K562 (cell line): ENCODE measurements around the gene JAKMIP2. TPM values are rescaled to one million over a fixed set of nuclear protein-coding genes. Genes with fewer than 3 reads are reported as not detected.

Source experiments
- ADNP ChIP-seq: fragments of 200-800 bp; sonication (Bioruptor generic); IDR thresholded peaks from 2 replicates; pipeline ENCODE4 v1.6.1; 2016; ENCODE audit warnings: missing genetic modification characterization, missing compliant biosample characterization
- ATF3 ChIP-seq, 2 experiments: fragments of 450-650 bp in 1 of 2; sonication (generic) in 1 of 2; formaldehyde crosslinking in 1 of 2; IDR thresholded peaks in 1 of 2; conservative IDR thresholded peaks in 1 of 2; 2 replicates each; pipeline versions ENCODE4 v1.6.1 to v1.8.1; 2016 to 2023; ENCODE audit warnings: mild to moderate bottlenecking in 2 of 2, moderate library complexity in 2 of 2, inconsistent platforms in 1 of 2, missing genetic modification reagents in 1 of 2
- EP400 ChIP-seq: fragments of 450-650 bp; IDR thresholded peaks from 2 replicates; pipeline ENCODE4 v1.6.1; 2017; ENCODE audit warnings: antibody characterized with exemption, mild to moderate bottlenecking, moderate library complexity
- HMBOX1 ChIP-seq: sonication (generic); IDR thresholded peaks from 2 replicates; pipeline ENCODE4 v1.6.1; 2016
- NKRF ChIP-seq: fragments of 450-650 bp; IDR thresholded peaks from 2 replicates; pipeline ENCODE4 v1.6.1; 2016; ENCODE audit warnings: borderline replicate concordance
- SETDB1 ChIP-seq: IDR thresholded peaks from one replicate; pipeline ENCODE4 v1.6.1; 2012; ENCODE audit warnings: low read length, control low read depth, inconsistent platforms
- TEAD1 ChIP-seq, 2 experiments: fragments of 450-650 bp in 1 of 2; sonication (generic) in 1 of 2; formaldehyde crosslinking; IDR thresholded peaks; 2 replicates each; pipeline versions ENCODE4 v1.4.0 to v1.8.0; 2020 to 2022; ENCODE audit warnings: mild to moderate bottlenecking in 2 of 2, missing genetic modification reagents in 1 of 2
- USF1 ChIP-seq: sonication (generic); formaldehyde crosslinking; IDR thresholded peaks from 2 replicates; pipeline ENCODE4 v1.9.0; 2022; ENCODE audit warnings: mild to moderate bottlenecking, missing genetic modification reagents
- polyA plus RNA-seq, 8 experiments: library from polyadenylated mRNA; depleted of rRNA in 4 of 8; stranded (reverse) in 5 of 8; unstranded in 3 of 8; fragments of >200 nt; fragmentation: Nextera tagmentation in 2 of 8; fragmentation: Illumina TruSeq in 1 of 8; extraction: Ambion mirVana in 2 of 8; extraction: Trizol in 1 of 8; gene quantifications; 2 replicates each; pipeline versions ENCODE4 v1.2.1 to v1.2.3, GENCODE V29; 2011 to 2014; ENCODE audit warnings: inconsistent platforms in 1 of 8, missing spikeins in 1 of 8
- total RNA-seq, 7 experiments: library from RNA; depleted of rRNA in 6 of 7; stranded (reverse); fragments of >200 nt in 6 of 7; fragmentation: Illumina TruSeq in 2 of 7; extraction: Trizol in 2 of 7; gene quantifications; 2 replicates each; pipeline versions ENCODE4 v1.2.1 to v1.2.3, GENCODE V29; 2011 to 2021; ENCODE audit warnings: low replicate concordance in 1 of 7

The JAKMIP2 gene
- total and polyA plus RNA-seq, 9 of the 15 experiments (the other 6 are each of a cell fraction or from before 2014, with no cell fraction given), result not detected

- no peak for TF ChIP-seq NKRF
- no peak for TF ChIP-seq ATF3 (IDR thresholded peaks at IDR 0.05)
- TF ChIP-seq ATF3 (CRISPR knock-in tag; conservative IDR thresholded peaks at IDR 0.05), result no peak
- no peak for TF ChIP-seq TEAD1 (CRISPR knock-in tag; IDR thresholded peaks at IDR 0.05)
- TF ChIP-seq ADNP (tag), result no peak
- TF ChIP-seq SETDB1, result no peak
- no peak for TF ChIP-seq EP400
- TF ChIP-seq USF1 (CRISPR knock-in tag), result no peak
- no peak for TF ChIP-seq HMBOX1
Measured at GRCh38 chr5:147639321-147639720, 143.2 kb downstream of the JAKMIP2 start (continued).
